22Rv1 (cell line): ENCODE results near the gene CLIC5.

Experiments
- H3K27ac ChIP-seq: fragments of 450-650 bp; 2 replicates; pipeline ENCODE4 v1.5.1; 2017
- ZFX ChIP-seq: fragments of 450-650 bp; IDR thresholded peaks from 2 replicates; pipeline ENCODE4 v1.6.1; 2017; ENCODE audit warnings: antibody characterized with exemption, borderline replicate concordance
- TF ChIP-seq, protein P1 (sequence below): fragments of 450-650 bp; IDR thresholded peaks from 2 replicates; pipeline ENCODE4 v1.5.1; 2017; ENCODE audit warnings: mild to moderate bottlenecking

The CLIC5 gene

DNA sequence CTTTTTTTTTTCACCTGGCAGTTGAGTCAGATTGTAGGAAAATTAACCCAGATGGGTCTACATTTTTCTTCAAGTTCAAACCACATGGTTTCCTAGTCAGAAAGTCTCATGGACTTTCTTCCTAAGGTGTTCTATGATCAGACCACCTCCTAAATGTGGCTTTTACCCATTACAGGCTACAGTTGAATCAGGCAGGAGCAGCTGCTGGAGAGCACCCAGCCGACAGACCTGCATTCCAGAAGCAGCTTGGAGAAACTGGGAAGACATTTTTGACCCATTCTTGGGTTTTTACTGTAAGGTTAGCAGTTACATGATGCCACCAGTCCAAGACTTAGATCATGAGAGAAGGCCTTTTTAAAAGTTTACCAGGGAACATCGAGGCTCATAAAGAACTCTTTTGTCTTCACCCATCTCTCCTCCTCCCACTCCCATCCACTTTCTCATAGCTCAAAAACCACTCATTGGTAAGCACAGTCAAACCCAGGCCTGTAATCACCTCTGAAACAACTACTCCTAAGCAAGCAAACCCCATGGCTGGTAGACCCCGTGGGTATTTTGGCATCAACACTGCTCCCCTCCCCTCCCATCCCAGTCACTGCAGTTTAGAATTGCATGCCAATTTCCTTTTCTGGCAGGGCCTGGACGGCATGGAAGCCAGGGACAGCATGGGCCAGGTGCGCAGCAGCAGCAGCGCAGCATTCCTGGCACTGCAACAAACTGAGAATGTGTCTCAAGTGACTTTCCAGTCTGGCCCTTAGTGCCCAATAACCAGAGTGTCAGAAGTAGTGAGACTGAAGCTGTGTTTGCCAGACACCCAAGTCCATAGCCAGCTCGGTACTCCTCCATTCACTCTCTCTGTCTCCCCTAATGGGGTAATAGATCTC is 113.7 kb downstream of the CLIC5 start:
- no peak for TF ChIP-seq ZFX
- TF ChIP-seq, protein P1, sequence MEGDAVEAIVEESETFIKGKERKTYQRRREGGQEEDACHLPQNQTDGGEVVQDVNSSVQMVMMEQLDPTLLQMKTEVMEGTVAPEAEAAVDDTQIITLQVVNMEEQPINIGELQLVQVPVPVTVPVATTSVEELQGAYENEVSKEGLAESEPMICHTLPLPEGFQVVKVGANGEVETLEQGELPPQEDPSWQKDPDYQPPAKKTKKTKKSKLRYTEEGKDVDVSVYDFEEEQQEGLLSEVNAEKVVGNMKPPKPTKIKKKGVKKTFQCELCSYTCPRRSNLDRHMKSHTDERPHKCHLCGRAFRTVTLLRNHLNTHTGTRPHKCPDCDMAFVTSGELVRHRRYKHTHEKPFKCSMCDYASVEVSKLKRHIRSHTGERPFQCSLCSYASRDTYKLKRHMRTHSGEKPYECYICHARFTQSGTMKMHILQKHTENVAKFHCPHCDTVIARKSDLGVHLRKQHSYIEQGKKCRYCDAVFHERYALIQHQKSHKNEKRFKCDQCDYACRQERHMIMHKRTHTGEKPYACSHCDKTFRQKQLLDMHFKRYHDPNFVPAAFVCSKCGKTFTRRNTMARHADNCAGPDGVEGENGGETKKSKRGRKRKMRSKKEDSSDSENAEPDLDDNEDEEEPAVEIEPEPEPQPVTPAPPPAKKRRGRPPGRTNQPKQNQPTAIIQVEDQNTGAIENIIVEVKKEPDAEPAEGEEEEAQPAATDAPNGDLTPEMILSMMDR: no peak
- H3K27ac ChIP-seq: no peak overlapping the region

DNA sequence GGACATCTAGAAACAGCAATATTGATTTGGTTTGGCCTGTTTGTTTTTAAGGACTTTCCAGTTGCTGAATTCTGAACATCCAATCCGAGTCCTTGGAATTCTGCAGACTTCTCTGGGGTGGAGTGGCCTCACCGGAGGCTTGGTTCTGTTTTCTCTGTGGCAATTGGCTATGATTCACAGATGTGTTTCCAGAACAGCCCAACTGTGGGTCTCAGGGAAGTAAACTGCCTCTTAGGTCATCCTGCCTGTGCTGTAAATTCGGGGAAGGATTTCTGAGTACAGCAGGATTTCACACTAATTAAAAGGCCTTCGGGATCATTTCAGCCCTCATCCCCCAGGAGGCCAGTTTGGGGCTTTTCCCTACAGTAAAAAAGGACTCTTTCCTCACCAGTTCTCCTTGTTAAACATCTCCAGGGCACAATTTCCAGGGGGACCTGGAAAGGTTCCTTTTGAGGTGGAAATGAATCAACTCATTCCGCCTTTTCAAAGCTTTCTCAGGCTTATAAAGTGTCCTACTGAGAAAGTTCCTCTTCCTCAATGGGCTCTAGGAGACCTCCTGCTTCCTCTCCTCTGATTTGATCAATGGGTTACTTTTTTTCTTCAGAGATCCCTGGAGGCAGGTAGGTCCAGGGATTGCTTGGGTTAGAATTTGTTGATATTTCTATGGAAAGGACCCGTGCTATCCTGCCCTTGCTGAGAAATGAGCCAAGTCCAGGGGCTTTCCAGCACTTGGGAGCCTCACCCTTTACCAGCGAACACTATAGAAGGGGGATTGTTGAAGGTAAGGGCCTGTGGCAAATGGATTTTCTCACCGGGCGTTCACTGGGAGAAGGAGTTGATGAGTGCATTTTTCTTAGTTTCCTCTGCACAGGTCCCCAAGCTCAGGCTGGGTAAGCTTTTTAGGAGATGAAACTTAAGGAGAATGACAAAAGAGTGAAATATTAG is 114.6 kb downstream of the CLIC5 start:
- H3K27ac ChIP-seq: no peak overlapping the region
- TF ChIP-seq ZFX: no peak

DNA sequence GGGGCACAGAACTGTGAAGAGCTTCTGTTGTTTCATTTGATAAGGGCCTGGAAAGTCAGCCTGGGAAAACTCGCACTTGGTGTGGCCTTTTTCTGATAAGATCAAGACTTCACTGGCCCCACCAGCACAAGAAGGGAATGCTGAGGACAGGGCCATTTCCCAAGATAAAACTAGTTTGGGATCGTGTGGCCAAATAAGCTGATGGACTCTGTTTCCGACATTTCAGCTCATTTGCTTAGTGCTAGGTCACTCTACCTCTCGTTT is 116.0 kb downstream of the CLIC5 start:
- TF ChIP-seq, protein P1: no peak
- no peak for TF ChIP-seq ZFX
- no peak overlapping the region for H3K27ac ChIP-seq

DNA sequence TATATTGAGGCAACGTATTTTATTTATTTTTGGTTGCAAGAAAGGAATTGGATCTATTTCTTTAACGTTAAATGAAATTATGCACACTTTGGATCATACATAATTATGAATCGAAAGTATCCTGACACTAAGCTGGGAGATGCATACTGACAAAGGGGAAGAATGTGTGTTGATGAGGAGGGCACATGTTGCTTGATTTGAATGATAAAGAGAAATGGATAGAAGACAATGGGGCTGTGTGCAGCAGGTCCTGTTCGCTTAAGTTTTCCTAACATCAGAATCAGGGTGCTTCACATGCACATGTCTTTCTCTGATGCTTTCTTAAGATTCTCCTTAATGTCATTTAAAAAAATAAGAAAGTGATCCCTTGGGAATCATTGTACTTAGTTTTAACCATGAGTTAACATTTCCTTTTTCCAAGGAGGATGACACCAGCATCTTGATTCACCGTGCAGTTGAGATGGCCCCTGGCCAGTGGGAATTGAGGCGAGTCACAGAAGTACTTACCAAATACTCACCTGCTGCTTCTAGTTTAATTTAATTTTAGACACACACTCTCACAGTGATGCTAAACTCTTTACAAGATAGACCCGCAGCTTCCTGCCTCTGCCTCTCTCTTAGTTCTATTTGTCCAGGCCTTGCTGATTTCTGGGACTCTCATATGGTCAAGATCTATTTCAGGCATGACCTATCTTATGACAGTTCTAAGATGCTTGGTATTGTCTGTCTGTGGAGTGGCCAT is 116.5 kb downstream of the CLIC5 start:
- TF ChIP-seq ZFX: no peak
- TF ChIP-seq, protein P1: no peak
- no peak overlapping the region for H3K27ac ChIP-seq

DNA sequence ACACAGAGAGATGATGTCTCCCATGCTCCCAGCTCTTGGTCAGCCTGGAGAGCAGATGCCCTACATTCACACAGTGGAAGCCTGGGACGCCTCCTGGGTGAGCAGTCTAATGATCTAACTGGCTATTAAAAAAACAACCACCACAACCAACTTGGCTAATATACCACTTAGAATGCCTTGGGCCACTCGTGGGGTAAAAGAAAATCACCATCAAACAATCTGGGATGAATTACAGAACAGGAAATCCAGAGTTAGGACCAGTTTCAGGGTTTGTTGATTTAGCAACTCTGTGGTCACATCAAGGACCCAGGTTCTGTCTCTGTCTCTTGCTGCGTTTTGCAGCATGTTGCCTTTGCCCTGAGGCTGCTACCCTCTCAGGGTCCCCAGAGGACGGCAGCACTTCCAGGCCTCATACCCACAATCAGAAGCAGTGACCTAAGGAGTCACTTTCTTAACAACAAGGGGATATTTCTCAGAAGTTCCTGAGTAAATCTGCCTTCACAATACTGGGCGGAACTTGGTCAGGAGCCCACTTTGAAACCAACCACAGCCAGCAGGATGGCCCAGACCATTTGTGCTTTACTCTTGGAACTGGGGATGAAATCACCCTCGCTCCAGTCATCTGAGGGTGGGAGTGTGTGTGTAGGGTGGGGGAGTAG is 118.7 kb downstream of the CLIC5 start:
- H3K27ac ChIP-seq: no peak overlapping the region
- TF ChIP-seq ZFX: no peak
- TF ChIP-seq, protein P1: no peak

DNA sequence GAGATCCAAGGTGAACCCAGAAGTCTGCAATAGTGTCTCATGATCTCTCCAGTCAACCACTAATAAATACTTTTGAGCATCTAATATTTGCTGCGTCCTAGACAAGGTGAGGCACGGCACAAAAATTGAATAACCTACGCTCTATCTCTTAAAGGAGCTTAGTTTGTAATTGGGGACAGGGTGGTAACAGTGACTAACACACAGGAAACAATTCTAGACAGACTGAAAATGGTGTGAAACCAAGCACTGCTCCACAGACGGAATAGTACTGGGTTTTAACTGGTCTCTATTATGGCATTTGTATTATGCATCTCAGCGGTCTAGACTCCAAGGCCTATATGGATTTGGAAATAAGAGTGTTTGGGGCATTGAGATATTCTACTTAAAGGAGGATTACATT is 120.1 kb downstream of the CLIC5 start:
- TF ChIP-seq ZFX: no peak
- no peak overlapping the region for H3K27ac ChIP-seq

DNA sequence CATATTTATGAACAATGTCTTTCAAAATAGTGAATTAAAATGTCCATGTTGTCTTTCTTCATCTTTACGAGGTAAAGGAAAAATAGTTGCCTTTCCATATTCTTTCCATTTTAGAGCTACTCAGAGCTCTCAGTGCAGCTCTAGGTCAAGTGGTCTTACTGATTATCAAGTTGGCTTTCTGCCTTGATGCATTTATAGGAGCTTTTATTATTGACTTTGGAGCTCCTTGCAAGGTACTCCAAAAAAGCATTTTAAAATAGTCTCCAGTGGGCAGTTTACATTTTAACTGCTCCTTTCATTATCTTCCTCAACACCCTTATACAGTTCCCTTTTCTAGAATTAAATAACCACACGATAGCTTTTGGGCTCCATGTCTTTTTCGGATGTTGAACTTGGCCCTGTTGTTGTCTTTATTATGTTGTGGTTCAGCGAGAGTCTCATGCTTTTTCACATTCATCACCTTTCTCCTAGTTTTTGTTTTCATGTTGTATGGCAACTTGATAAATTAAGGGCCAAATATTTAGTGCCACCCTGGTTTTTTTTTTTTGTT is 122.9 kb downstream of the CLIC5 start:
- TF ChIP-seq, protein P1: no peak
- TF ChIP-seq ZFX: no peak
- H3K27ac ChIP-seq: no peak overlapping the region
